Measurements from ENCODE around the gene DUSP15.

DUSP15 gene

GRCh38 chr20:31907046-31907445 lies 36.7 kb upstream of the DUSP15 start:
- H3K4me3 ChIP-seq (ENCODE audit: low read depth, low read length), result no peak overlapping the region
- TF ChIP-seq CTCF (IDR thresholded peaks at IDR 0.05; ENCODE audit: insufficient read depth, low read depth, low read length, missing control alignments), result no peak
- DNase-seq (ENCODE audit: low read depth), result no peak

- H3K4me3 ChIP-seq (ENCODE audit: low read depth, low read length), result no peak overlapping the region
- no peak for DNase-seq (ENCODE audit: low read depth)
- TF ChIP-seq CTCF (IDR thresholded peaks at IDR 0.05; ENCODE audit: insufficient read depth, low read depth, low read length, missing control alignments), result no peak
Observed at GRCh38 chr20:31906001-31906400, 35.7 kb upstream of the DUSP15 start.

GRCh38 chr20:31903627-31904386 lies 33.5 kb upstream of the DUSP15 start:
- no peak for DNase-seq (ENCODE audit: low read depth)

GRCh38 chr20:31901615-31902014 lies 31.3 kb upstream of the DUSP15 start:
- no peak for TF ChIP-seq CTCF (IDR thresholded peaks at IDR 0.05; ENCODE audit: insufficient read depth, low read depth, low read length, missing control alignments)
- no peak overlapping the region for H3K4me3 ChIP-seq (ENCODE audit: low read depth, low read length)
- no peak for DNase-seq (ENCODE audit: low read depth)

More at GRCh38 chr20:31903627-31904386, 33.5 kb upstream of the DUSP15 start:
- H3K4me3 ChIP-seq (ENCODE audit: low read depth, low read length), result no peak overlapping the region
- no peak for TF ChIP-seq CTCF (IDR thresholded peaks at IDR 0.05; ENCODE audit: insufficient read depth, low read depth, low read length, missing control alignments)

GRCh38 chr20:31897541-31897940 lies 27.2 kb upstream of the DUSP15 start:
- no peak for TF ChIP-seq CTCF (IDR thresholded peaks at IDR 0.05; ENCODE audit: insufficient read depth, low read depth, low read length, missing control alignments)
- no peak overlapping the region for H3K4me3 ChIP-seq (ENCODE audit: low read depth, low read length)
- no peak for DNase-seq (ENCODE audit: low read depth)

- no peak overlapping the region for H3K4me3 ChIP-seq (ENCODE audit: low read depth, low read length)
- no peak for DNase-seq (ENCODE audit: low read depth)
- no peak for TF ChIP-seq CTCF (IDR thresholded peaks at IDR 0.05; ENCODE audit: insufficient read depth, low read depth, low read length, missing control alignments)
Observed at GRCh38 chr20:31896049-31896448, 25.7 kb upstream of the DUSP15 start.

All from GM12865 (cell line).